Measurements from ENCODE around the gene CLSTN1. TPM values are rescaled to one million over a fixed set of nuclear protein-coding genes. Genes with fewer than 3 reads are reported as not detected.

The CLSTN1 gene
- total RNA-seq, 1 donor from 2014 or later, result 84.8 TPM

GRCh38 chr1:9871021-9871420 lies 47.3 kb upstream of the CLSTN1 start:
- peaks cover 24% of the 10 kb centered on the region for H3K4me1 Mint-ChIP-seq (ENCODE audit: unreplicated experiment)
- no peak for DNase-seq (ENCODE audit: low spot score)
- H3K9me3 Mint-ChIP-seq (ENCODE audit: unreplicated experiment), result no peaks in the 10 kb centered on the region
- TF ChIP-seq, protein P1, sequence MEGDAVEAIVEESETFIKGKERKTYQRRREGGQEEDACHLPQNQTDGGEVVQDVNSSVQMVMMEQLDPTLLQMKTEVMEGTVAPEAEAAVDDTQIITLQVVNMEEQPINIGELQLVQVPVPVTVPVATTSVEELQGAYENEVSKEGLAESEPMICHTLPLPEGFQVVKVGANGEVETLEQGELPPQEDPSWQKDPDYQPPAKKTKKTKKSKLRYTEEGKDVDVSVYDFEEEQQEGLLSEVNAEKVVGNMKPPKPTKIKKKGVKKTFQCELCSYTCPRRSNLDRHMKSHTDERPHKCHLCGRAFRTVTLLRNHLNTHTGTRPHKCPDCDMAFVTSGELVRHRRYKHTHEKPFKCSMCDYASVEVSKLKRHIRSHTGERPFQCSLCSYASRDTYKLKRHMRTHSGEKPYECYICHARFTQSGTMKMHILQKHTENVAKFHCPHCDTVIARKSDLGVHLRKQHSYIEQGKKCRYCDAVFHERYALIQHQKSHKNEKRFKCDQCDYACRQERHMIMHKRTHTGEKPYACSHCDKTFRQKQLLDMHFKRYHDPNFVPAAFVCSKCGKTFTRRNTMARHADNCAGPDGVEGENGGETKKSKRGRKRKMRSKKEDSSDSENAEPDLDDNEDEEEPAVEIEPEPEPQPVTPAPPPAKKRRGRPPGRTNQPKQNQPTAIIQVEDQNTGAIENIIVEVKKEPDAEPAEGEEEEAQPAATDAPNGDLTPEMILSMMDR (IDR thresholded peaks at IDR 0.05; ENCODE audit: unreplicated experiment), result no peak
- no peak overlapping the region for H3K27ac Mint-ChIP-seq (ENCODE audit: unreplicated experiment)
- peaks cover 22% of the 10 kb centered on the region for H3K36me3 Mint-ChIP-seq (ENCODE audit: low read depth, unreplicated experiment)
- H3K4me3 Mint-ChIP-seq (ENCODE audit: unreplicated experiment), result no peak overlapping the region
- peaks cover 9% of the 10 kb centered on the region for H3K27me3 Mint-ChIP-seq (ENCODE audit: unreplicated experiment)

- TF ChIP-seq, protein P1 (IDR thresholded peaks at IDR 0.05; ENCODE audit: unreplicated experiment), result no peak
- DNase-seq (ENCODE audit: low spot score), result no peak
- Mint-ChIP-seq H3K27me3 (ENCODE audit: unreplicated experiment) (peaks cover 9% of the 10 kb centered on the region), H3K36me3 (ENCODE audit: low read depth, unreplicated experiment) (peaks cover 18% of the 10 kb centered on the region), H3K27ac (ENCODE audit: unreplicated experiment) (no peak overlapping the region), H3K9me3 (ENCODE audit: unreplicated experiment) (no peaks in the 10 kb centered on the region), H3K4me3 (ENCODE audit: unreplicated experiment) (no peak overlapping the region), H3K4me1 (ENCODE audit: unreplicated experiment) (peaks cover 23% of the 10 kb centered on the region)
Observed at GRCh38 chr1:9870572-9870971, 46.8 kb upstream of the CLSTN1 start.

DNA sequence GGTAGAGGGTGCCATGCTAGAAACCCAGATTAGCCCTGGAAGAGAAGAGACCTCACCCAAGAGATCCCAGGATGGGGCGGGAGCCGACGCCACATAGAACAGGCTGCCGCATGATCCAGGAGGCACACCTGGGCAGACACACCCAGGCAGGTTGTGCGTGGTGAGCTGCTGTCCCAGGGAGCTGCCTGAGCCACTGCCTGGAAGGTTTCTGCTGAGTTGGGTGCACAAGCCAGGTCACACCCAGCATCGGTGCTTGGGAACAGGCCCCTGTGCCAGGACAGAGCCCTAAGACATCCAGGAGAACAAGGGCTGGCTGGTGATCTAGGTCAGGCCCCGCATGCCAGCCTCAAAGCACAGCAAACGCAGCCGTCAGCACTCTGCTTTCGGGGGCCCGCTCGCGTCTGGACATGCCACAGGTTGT lies 46.1 kb upstream of the CLSTN1 start:
- Mint-ChIP-seq H3K36me3 (ENCODE audit: low read depth, unreplicated experiment) (peaks cover 16% of the 10 kb centered on the region), H3K27me3 (ENCODE audit: unreplicated experiment) (peaks cover 10% of the 10 kb centered on the region), H3K9me3 (ENCODE audit: unreplicated experiment) (no peaks in the 10 kb centered on the region), H3K27ac (ENCODE audit: unreplicated experiment) (no peak overlapping the region), H3K4me1 (ENCODE audit: unreplicated experiment) (peaks cover 16% of the 10 kb centered on the region), H3K4me3 (ENCODE audit: unreplicated experiment) (no peak overlapping the region)
- no peak for DNase-seq (ENCODE audit: low spot score)
- TF ChIP-seq, protein P1 (IDR thresholded peaks at IDR 0.05; ENCODE audit: unreplicated experiment), result no peak

DNA sequence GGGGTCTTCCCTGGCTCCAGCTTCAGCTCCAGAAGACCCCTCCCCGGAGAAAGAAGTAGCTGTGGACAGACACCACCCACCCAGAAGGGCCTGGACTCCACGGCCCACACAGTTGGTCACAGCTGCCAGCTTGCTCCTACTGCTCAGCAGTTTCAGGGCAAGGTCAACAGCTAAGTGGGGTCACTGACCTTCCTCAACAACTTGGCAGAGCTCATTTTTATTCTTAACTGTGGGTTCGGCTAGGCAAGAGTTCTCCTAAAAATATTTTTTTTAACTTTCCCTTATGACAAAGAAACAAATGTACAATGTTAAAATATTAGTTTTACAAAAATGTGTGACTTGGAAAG lies 44.5 kb upstream of the CLSTN1 start:
- H3K4me1 Mint-ChIP-seq (ENCODE audit: unreplicated experiment), result peaks cover 4% of the 10 kb centered on the region
- no peak for DNase-seq (ENCODE audit: low spot score)
- no peak overlapping the region for H3K27ac Mint-ChIP-seq (ENCODE audit: unreplicated experiment)
- no peaks in the 10 kb centered on the region for H3K9me3 Mint-ChIP-seq (ENCODE audit: unreplicated experiment)
- TF ChIP-seq, protein P1 (IDR thresholded peaks at IDR 0.05; ENCODE audit: unreplicated experiment), result no peak
- H3K4me3 Mint-ChIP-seq (ENCODE audit: unreplicated experiment), result no peak overlapping the region
- peaks cover 4% of the 10 kb centered on the region for H3K36me3 Mint-ChIP-seq (ENCODE audit: low read depth, unreplicated experiment)
- H3K27me3 Mint-ChIP-seq (ENCODE audit: unreplicated experiment), result peaks cover 4% of the 10 kb centered on the region

GRCh38 chr1:9867408-9868243 lies 43.9 kb upstream of the CLSTN1 start:
- Mint-ChIP-seq H3K36me3 (ENCODE audit: low read depth, unreplicated experiment) (peaks cover 4% of the 10 kb centered on the region), H3K9me3 (ENCODE audit: unreplicated experiment) (no peaks in the 10 kb centered on the region), H3K27me3 (ENCODE audit: unreplicated experiment) (peaks cover 4% of the 10 kb centered on the region), H3K4me1 (ENCODE audit: unreplicated experiment) (peaks cover 4% of the 10 kb centered on the region), H3K27ac (ENCODE audit: unreplicated experiment) (no peak overlapping the region), H3K4me3 (ENCODE audit: unreplicated experiment) (no peak overlapping the region)
- peak; percentile 86 for DNase-seq (ENCODE audit: low spot score)
- TF ChIP-seq, protein P1 (IDR thresholded peaks at IDR 0.05; ENCODE audit: unreplicated experiment), result peak; percentile 97

Measured in endothelial cell (in vitro differentiated cells).